GM21423 (cell line): ENCODE data around the gene HSD17B2.
"Not testable (repeated sequence)": the region's sequence is repeated elsewhere in the genome, so short reads cannot be mapped to it uniquely, and the experiment has no call there.

ENCODE experiments used
- ATAC-seq: cut with Tn5 transposase; IDR thresholded peaks from one replicate; pipeline ENCODE4 v1.9.1; 2021; ENCODE audit warnings: mild to moderate bottlenecking, moderate library complexity; ENCODE audit not compliant: unreplicated experiment

The HSD17B2 gene, protein sequence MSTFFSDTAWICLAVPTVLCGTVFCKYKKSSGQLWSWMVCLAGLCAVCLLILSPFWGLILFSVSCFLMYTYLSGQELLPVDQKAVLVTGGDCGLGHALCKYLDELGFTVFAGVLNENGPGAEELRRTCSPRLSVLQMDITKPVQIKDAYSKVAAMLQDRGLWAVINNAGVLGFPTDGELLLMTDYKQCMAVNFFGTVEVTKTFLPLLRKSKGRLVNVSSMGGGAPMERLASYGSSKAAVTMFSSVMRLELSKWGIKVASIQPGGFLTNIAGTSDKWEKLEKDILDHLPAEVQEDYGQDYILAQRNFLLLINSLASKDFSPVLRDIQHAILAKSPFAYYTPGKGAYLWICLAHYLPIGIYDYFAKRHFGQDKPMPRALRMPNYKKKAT

DNA sequence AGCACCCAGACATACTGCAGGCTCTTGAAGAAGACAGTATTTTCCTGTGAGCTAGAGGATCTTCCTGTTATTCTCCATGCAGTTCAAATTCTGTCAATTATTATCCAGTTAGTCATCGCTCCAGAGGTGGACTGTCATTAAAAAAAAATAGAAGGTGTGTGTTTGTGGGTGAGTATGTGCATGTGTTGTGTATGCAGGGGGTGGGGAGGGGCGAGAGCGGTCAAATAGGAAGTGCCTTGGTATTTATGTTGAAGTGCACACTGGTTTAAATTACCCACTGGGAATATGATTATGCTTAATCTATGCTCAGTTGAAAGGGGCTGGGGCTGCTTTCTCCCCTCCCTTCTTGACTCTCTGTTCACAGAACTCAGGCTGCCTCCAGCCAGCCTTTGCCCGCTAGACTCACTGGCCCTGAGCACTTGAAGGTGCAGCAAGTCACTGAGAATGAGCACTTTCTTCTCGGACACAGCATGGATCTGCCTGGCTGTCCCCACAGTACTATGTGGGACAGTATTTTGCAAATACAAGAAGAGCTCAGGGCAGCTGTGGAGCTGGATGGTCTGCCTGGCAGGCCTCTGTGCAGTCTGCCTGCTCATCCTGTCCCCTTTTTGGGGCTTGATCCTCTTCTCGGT is at the start of gene HSD17B2:
Gene HSD17B2 (plus strand): TSS at position 273 of the 632 bp plus-strand sequence. CDS start 172 bp downstream, at position 445.
- ATAC-seq: no peak

DNA sequence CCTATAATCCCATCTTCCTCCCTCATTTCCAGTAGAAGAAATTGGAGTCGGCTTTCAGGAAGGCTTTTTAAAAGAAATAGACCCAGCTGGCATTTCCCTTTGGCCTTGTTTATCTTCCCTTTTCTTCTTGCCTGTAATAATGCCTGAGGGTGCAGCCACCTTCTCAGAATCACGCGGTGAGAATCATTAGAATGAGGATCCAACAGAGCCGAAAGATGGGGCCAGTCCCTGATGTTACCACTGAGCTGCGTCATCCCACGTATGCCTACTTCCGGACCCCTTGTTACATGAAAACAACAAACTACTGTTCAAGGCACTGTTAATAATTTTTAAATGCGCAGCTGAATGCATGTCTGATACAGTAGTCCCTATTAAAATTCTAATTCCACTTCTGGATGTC is 47.9 kb upstream of the HSD17B2 start:
- no peak for ATAC-seq

DNA sequence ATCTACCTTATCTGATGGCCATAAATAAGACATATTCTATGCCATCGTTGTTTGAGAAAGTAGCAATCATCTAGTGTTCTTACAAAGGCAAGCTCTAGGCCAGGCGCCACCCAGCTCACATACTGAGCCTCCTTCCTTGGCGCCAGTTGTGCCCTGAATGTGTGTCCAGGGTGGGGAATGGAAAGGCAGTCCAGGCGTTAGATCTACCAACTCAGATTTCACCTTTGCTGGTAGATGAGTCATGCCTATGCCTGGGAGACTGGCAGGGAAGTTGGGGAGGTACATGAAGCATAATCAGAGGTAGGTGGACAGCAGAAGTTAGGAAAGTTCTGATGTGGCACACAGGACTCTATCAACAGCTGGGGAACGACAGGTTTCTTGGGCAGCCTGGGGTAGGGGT is 47.3 kb upstream of the HSD17B2 start:
- ATAC-seq: no peak

DNA sequence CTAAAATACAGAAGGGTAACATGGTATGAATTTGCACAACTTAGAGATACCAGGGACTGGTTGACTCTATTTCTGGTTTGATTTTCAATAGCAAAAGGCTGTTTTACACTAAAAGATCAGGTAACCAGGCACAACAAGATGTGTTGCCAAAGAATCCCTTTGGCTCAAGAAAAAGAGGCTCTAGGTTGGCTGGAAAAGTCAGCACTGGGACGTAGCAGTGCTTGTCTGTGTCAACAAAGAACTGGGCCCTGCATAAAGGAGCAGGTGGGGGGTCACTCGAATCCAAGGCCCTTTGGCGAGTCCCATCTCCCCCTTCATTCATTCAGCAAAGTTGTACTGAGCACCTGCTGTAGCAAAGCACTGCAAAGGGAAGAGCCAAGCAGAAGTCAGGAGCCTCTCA is 42.2 kb upstream of the HSD17B2 start:
- no peak for ATAC-seq

DNA sequence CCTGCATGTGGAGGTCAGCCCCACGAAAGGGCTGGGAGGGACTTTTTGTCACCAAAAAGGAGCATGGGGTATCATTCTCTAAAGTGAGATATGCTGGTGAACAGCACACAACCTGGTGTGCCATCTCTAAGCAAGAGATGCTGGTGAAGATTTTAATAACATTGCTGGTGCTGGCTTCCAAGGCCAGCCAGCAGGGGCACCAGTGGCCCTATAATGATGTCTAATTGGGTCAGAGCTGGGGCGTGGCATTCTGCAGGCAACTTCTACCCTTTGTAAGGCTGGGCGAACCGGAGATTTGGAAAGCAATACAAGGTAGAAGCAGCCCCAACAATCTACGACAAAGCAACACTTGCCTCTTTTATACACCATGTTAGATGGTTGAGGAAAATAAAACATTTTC is 40.6 kb upstream of the HSD17B2 start:
- ATAC-seq: no peak

DNA sequence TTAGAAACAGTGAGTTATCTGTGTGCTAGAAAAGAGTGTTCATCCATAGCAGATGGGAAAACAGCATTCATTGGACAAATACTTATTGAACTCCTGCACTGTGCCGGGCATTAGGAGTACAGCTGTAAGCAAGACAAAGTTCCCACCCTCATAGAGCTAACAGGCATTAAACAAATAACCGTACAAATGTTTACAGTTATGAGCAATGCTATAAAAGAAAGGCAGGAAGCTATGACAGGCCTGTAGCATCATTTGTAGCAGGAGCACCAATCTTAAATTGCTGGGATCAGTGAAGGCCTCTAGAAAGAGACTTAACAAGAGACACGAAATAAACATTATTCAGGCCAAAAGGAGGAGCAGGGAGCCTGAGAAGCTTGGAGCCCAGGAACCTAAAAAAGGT is 39.4 kb upstream of the HSD17B2 start:
- no peak for ATAC-seq

DNA sequence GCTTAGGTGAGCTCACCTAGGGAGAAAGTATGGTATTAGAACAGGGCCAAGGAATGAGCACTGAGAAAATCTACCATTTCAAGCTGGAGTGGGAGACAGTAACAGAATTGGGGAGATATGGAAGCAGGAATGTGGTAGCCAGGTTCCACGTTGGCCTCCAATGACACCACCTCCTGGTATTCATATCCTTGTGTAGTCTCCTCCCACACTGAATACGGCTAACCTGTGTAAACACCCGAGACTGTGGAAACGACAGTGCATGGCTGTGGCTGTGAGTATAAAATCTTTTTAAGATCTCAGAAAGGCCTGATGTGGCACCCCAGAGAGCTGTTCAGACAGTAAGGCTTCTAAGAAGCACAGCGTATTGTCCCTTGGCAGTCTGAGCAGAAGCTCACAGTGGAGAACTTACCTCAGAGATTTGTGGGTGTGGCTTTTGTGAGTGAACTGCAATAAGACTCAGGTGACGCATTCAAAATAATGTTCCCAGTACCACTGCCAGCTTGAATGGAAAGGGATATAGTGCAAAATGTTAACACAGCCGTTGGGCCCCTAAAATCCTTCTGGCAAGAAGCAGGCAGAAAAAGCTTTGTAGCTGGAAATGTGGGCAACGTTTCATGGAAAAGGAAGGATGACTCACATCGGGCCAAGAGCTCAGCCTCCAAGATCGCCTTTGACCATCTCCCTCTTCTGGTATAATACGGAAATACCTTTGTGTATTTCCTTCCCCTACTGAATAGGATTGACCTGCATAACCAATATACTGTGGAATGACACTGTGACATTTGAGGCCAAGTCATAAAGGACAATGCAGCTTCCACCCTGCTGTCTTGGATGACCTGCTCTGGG is 38.2 kb upstream of the HSD17B2 start:
- no peak for ATAC-seq

DNA sequence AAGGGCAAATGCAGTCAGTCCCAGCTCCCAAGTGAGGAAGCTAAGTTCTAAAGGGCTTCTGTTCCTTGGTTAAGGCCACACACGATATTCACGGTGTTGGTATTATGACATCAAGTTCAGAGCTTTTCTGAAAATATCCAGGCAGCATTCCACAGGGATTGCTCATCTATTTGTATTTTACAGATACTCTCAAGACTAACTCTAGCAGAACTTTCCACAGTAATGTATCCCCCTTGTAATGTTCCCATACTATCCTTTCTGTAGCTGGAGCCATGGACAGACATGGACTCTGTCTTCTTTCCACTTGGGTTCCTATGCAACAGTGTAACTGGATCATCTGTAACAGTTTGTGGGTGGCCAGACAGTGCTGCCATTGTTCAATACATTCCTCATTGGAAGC is 37.3 kb upstream of the HSD17B2 start:
- no peak for ATAC-seq

DNA sequence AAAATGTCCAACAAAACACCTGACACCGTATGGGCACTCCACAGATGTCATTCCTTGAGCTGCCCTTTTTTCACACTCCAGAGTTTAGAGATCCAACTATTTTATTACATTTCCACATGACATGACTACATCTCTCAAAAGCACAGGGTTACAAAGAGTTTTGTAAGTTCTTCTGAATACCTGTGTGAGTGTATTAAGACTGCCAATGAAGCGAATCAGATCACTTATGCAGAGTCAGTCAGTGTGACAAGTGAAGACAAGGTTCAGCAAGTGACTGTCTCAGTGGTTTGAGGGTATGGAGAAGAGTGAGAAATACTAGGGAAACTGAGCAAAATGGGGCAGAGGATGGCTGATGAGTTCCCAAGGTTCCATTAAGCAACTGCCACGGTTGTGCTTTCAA is 32.2 kb upstream of the HSD17B2 start:
- no peak for ATAC-seq

DNA sequence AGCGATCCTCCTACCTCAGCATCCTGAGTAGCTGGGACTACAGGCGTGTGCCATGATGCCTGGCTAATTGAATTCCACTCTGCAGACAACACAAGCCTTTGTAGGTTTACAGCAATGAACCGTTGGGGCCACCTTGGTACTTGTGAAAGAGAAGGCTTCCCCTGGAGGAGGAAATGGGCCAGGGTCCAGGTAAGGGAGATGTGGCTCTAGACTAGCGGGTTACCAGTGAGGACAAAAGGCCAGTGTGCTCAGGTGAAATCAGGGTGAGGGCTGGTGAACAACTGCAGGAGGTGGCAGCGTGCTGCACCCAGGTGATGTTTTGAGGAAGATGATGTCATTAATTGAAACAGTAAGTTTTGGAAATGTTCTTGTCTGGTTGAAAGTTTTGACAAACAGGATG is 30.5 kb upstream of the HSD17B2 start:
- no peak for ATAC-seq

DNA sequence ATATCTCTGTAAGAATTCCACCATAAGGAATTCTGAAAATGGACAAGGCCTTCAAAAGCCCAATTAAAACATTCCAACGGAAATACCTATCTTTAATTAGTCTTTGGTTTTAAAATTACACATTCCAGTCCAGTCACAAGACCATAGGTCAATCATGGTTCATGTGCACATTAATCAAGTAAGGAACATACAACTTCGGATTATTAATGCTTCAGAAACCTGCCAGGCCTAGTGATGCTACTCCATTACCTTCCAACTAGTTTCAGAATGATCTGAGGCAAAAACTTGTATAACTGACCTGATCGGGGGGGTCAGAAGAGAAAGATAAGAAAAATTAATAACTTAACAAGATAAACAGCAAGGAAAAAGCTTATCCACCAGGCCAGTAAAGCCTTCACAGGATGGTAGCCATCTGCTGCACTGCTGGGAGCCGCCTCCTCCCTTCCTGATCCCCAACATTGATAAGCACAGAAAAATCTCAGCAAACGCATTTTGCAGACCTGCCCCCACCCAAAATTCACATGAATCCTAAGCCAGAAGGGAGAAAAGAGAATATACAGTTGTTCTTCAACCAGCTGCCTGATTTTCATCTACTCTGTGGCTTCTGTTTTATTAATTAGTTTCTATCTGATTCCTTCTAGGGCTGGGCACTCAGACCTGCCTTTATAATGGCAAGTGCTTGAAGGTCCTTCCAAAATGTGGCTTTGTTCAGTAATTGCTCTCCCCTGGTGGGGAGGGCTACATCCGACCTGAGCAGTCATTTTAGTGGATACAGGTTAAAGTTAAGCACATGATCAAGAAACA is 29.8 kb upstream of the HSD17B2 start:
- ATAC-seq: no peak

DNA sequence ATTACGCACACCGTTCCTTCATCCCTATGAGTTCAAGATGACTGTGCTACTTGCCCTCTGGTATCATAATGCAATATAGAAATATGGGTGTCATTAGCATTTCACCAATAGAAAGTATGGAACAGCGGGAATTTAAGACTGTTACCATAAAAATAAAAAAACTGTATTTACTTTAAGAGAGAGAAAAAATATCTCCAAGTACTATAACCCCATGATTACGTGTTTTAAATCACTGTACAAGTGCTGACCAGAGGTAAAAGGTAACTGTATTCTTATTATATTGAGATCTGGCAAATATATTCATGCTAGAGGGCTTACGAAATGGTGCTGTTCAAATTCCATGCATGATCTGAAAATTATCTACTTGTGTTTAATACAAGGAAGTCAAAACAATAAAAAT is 29.0 kb upstream of the HSD17B2 start:
- no peak for ATAC-seq

DNA sequence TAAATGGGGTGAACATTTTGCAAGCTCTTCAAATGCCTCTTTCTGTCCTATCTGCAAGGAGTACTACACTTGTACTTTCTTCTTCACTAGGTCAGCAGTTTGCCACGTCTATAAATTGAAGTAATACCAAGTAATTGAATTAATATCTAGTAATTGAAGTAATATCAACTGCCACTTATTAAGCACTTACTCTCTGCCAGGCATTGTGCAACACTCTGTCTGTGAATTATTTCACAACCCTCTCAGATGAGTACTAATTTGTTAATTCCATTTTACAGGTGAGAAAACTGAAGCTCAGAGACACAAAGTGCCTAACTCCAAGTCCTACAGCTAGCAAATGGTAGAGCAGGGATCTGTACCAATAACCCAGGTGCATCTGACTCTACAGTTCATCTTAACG is 27.9 kb upstream of the HSD17B2 start:
- ATAC-seq: no peak

DNA sequence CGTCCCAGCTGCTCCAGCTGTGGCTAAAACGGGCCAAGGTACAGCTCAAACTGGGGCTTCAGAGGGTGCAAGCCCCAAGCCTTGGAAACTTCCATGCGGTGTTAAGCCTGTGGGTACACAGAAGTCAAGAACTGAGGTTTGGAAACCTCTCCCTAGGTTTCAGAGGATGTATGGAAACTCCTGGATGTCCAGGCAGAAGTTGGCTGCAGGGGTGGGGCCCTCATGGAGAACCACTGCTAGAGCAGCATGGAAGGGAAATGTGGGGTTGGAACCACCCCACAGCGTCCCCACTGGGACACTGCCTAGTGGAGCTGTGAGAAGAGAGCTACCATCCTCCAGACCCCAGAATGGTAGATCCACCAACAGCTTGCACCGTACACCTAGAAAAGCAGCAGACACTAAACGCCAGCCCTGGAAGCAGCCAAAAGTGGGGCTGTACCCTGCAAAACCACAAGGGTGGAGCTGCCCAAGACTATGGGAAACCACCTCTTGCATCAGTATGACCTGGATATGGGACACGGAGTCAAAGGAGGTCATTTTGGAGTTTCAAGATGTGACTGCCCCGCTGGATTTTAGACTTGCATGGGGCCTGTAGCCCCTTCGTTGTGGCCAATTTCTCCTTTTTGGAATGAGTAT is 26.0 kb upstream of the HSD17B2 start:
- ATAC-seq: no peak

DNA sequence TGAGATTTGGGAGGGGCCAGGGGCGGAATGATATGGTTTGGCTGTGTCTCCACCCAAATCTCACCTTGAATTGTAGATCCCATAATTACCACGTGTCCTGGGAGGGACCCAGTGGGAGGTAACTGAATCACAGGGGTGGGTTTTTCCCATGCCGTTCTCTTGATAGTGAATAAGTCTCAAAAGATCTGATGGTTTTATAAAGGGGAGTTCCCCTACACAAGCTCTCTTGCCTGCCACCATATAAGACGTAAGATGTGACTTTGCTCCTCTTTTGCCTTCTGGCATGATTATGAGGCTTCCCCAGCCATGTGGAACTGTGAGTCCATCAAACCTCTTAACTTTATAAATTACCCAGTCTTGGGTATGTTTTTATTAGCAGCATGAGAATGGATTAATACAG is 25.3 kb upstream of the HSD17B2 start:
- not testable (repeated sequence) for ATAC-seq

DNA sequence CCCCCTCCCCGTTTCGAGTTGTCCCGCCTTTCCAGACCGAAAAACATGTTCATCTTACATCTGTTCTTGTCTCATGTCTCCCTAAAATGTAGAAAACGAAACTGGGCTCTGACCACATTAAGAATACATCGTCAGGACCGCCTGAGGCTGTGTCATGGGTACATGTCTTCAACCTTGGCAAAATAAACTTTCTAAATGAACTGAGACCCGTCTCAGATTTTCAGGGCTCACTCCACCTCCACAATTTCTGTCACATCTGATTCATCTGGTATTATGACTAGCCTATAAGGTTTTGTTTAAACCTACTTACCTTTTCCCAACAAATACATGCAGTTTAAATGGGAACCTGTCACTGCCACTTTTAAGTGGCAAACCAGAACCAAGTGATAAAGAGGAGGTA is 24.4 kb upstream of the HSD17B2 start:
- ATAC-seq: no peak

DNA sequence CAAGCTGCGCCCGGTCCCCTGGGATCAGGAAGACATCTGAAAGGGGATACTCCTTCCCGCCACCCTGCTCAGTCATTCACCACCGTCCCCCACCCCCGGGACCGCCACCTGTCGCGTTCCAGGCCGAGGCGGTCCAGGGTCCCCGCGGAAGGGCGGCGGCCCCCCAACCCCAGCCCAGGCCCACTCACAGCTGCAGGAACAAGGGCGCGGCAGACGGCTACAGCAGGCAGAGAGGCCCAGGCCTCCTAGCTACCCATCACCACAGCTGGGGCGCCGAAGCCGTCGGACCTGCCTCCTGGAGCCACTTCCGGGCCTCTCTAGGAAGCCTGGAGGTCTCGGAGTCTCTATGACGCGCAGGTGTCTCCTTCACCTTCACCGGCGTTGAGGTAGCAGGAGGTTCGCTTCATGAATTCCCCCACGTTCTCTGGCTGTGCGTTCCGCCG is 23.8 kb upstream of the HSD17B2 start, which contains the start of gene SDR42E1:
Gene SDR42E1 (minus strand): TSS at position 272 of the 443 bp plus-strand sequence. CDS start 10,612 bp downstream, outside the sequence.
- ATAC-seq: peak; percentile 92

DNA sequence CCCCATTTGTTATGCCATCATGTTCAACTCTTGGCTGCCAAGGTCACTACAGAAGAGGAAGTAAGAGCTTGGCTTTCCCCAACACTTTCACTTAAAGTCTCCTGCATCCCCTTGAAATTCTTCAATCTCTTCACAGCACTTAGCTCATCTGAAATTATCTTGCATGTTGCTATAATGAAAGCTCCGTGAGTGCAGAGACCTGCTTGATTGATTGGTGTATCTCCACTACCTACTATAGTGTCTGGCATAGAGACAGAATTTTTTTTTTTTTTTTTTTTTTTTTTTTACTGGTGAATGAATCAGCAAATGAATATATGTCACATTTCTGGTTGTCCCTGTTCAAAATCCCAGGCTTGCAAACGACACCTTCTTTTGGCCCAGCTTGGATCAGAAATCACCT is 21.9 kb upstream of the HSD17B2 start:
- no peak for ATAC-seq

DNA sequence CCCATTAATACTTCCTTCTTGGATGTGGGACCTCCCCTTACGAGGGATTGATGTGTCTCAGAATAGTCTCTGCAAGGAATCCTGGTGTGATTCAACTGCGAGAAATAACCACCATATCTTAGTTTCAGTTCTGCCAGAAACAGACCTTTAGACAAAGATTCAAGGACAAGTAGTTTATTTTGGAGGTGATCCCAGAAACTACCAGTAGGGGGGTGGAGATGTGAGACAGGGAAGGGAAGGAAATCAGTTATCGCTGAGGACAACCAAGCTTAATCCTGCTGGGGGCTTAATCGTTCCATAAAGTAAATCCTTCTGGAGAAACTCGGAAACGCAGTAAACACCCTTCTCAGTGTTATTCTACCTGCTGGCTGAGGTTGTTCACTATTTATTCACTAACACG is 18.8 kb upstream of the HSD17B2 start:
- no peak for ATAC-seq

DNA sequence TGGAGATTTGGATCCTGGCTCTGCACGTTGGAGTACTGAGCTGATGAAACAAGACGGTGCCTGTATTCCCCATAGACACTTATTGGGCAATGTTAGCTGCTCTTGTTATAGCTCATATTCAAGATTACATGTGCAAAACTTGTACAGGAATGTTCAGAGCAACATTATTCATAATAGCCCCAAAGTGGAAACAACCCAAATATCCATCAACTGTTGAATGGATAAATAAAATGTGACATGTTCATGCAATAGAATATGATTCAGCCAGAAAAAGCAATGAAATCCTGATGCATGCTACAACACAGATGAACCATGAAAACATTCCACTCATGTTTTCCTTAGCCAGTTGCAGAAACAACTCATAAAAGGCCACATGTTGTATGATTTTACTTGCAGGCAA is 18.1 kb upstream of the HSD17B2 start:
- no peak for ATAC-seq
